Tibial nerve (tissue), 4 donors: ENCODE data around the gene NWD2. TPM values are rescaled to one million over a fixed set of nuclear protein-coding genes. Genes with fewer than 3 reads are reported as not detected.

ENCODE experiments used
- DNase-seq, 2 donors: peaks; one replicate each; pipeline ENCODE4 v3.0.0-alpha.2; 2019; ENCODE audit warnings: low spot score in 2 of 2
- H3K27ac ChIP-seq, 4 donors: fragments of 200-600 bp; sonication (generic) in 3 of 4; one replicate each; pipeline ENCODE4 v1.5.1; 2017 to 2019; ENCODE audit warnings: mild to moderate bottlenecking in 1 of 4
- H3K27me3 ChIP-seq, 2 donors: fragments of 200-600 bp; sonication (generic) in 1 of 2; one replicate each; pipeline versions ENCODE4 v1.5.1 to v1.6.0; 2017 to 2019
- H3K36me3 ChIP-seq, 3 donors: fragments of 200-600 bp; sonication (generic); one replicate each; pipeline ENCODE4 v1.5.1; 2018 to 2019
- H3K4me1 ChIP-seq, 4 donors: fragments of 200-600 bp; sonication (generic) in 3 of 4; one replicate each; pipeline ENCODE4 v1.5.1; 2017 to 2019
- H3K4me3 ChIP-seq, 4 donors: fragments of 200-600 bp; sonication (generic) in 3 of 4; one replicate each; pipeline ENCODE4 v1.5.1; 2017 to 2019; ENCODE audit warnings: mild to moderate bottlenecking in 1 of 4, moderate library complexity in 1 of 4
- H3K9me3 ChIP-seq, 4 donors: fragments of 200-600 bp; sonication (generic) in 3 of 4; one replicate each; pipeline ENCODE4 v1.5.1; 2017 to 2019
- EP300 ChIP-seq, 2 donors: sonication (generic); formaldehyde crosslinking; IDR thresholded peaks; one replicate each; pipeline ENCODE4 v1.6.1; 2017; ENCODE audit warnings: antibody characterized with exemption in 2 of 2, mild to moderate bottlenecking in 1 of 2
- POLR2A ChIP-seq, 2 donors: fragments of 450-650 bp; IDR thresholded peaks; one replicate each; pipeline ENCODE4 v1.6.1; 2017; ENCODE audit warnings: antibody characterized with exemption in 2 of 2, mild to moderate bottlenecking in 2 of 2, moderate library complexity in 2 of 2
- WGBS, 2 donors: methylation state at CpG; one replicate each; pipeline ENCODE4 v1.1.5; 2018; 5-methylcytosine and 5-hydroxymethylcytosine counted together
- total RNA-seq, 4 donors: library from RNA; depleted of rRNA; stranded (reverse); fragments of >200 nt; gene quantifications; one replicate each; pipeline ENCODE4 v1.1.0, GENCODE V29; 2016
- TF ChIP-seq, protein P1 (sequence below), 5 experiments: fragments of 200-600 bp in 3 of 5; fragments of 450-650 bp in 2 of 5; sonication (generic) in 3 of 5; IDR thresholded peaks; one replicate each; pipeline ENCODE4 v1.5.1; 2016 to 2019; ENCODE audit warnings: antibody characterized with exemption in 5 of 5, mild to moderate bottlenecking in 3 of 5, moderate library complexity in 2 of 5

The NWD2 gene
- total RNA-seq, 4 donors from 2014 or later = 0.30 to 1.1 (median 0.84) TPM; not detected in 1

DNA sequence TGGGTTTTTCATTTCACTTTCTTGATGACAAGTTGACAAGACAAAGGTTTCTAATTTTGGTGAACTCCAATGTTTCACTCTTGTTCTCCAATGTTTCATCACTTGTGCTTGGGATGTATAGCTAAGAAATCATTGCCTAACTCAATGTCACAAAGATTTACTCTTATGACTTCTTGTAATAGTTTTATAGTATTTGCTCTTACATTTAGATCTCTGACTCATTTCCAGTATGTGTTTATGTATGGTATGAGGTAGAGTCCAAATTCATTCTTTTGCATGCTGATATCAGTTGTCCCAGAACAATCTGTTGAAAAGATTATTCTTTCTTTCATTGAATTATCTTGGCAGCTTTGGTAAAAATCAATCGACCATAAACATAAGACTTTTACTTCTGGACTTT, 12.2 kb upstream of the NWD2 start:
- no peak overlapping the region for H3K27ac ChIP-seq
- no peaks in the 10 kb centered on the region for H3K9me3 ChIP-seq
- H3K4me1 ChIP-seq = no peaks in the 10 kb centered on the region
- TF ChIP-seq EP300 (IDR thresholded peaks at IDR 0.05) (no peak), POLR2A (IDR thresholded peaks at IDR 0.05) (no peak)
- TF ChIP-seq, protein P1, sequence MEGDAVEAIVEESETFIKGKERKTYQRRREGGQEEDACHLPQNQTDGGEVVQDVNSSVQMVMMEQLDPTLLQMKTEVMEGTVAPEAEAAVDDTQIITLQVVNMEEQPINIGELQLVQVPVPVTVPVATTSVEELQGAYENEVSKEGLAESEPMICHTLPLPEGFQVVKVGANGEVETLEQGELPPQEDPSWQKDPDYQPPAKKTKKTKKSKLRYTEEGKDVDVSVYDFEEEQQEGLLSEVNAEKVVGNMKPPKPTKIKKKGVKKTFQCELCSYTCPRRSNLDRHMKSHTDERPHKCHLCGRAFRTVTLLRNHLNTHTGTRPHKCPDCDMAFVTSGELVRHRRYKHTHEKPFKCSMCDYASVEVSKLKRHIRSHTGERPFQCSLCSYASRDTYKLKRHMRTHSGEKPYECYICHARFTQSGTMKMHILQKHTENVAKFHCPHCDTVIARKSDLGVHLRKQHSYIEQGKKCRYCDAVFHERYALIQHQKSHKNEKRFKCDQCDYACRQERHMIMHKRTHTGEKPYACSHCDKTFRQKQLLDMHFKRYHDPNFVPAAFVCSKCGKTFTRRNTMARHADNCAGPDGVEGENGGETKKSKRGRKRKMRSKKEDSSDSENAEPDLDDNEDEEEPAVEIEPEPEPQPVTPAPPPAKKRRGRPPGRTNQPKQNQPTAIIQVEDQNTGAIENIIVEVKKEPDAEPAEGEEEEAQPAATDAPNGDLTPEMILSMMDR (IDR thresholded peaks at IDR 0.05) = no peak
- DNase-seq = no peak
- 76 to 79% methylated on average over 1 of the region's 1 CpG for WGBS, 2 donors
- H3K36me3 ChIP-seq = no peaks in the 10 kb centered on the region
- H3K27me3 ChIP-seq = no peaks in the 10 kb centered on the region
- no peak overlapping the region for H3K4me3 ChIP-seq

GRCh38 chr4:37236165-37236564, 8.4 kb upstream of the NWD2 start:
- no peak for DNase-seq
- Histone ChIP-seq H3K4me3 (no peak overlapping the region), H3K36me3 (no peaks in the 10 kb centered on the region), H3K9me3 (no peaks in the 10 kb centered on the region), H3K4me1 (no peaks in the 10 kb centered on the region), H3K27me3 (no peaks in the 10 kb centered on the region), H3K27ac (no peak overlapping the region)
- TF ChIP-seq, protein P1 (IDR thresholded peaks at IDR 0.05) = no peak
- TF ChIP-seq EP300 (IDR thresholded peaks at IDR 0.05) (no peak), POLR2A (IDR thresholded peaks at IDR 0.05) (no peak)
- WGBS, 2 donors = 85 to 87% methylated on average over 2 of the region's 2 CpGs

GRCh38 chr4:37241647-37242046, 2.9 kb upstream of the NWD2 start:
- Histone ChIP-seq H3K4me3 (no peak overlapping the region), H3K27me3 (peaks cover 0 to 33% of the 10 kb centered on the region in 2 donors), H3K4me1 (peaks cover 0 to 19% (median 0%) of the 10 kb centered on the region in 4 donors), H3K27ac (no peak overlapping the region), H3K9me3 (no peaks in the 10 kb centered on the region), H3K36me3 (no peaks in the 10 kb centered on the region)
- no peak for DNase-seq
- TF ChIP-seq, protein P1 (IDR thresholded peaks at IDR 0.05) = no peak
- TF ChIP-seq EP300 (IDR thresholded peaks at IDR 0.05) = no peak
- TF ChIP-seq POLR2A (IDR thresholded peaks at IDR 0.05) = no peak

- peaks cover 0 to 39% of the 10 kb centered on the region in 2 donors for H3K27me3 ChIP-seq
- 32 to 42% methylated on average over 5 of the region's 5 CpGs for WGBS, 2 donors
- H3K36me3 ChIP-seq = no peaks in the 10 kb centered on the region
- H3K9me3 ChIP-seq = no peaks in the 10 kb centered on the region
- peaks cover 0 to 19% (median 0%) of the 10 kb centered on the region in 4 donors for H3K4me1 ChIP-seq
- TF ChIP-seq, protein P1 (IDR thresholded peaks at IDR 0.05) = no peak
- TF ChIP-seq EP300 (IDR thresholded peaks at IDR 0.05) (no peak), POLR2A (IDR thresholded peaks at IDR 0.05) (no peak)
- no peak overlapping the region for H3K4me3 ChIP-seq
- no peak overlapping the region for H3K27ac ChIP-seq
- DNase-seq = no peak
These were observed 1.5 kb upstream of the NWD2 start for GRCh38 chr4:37243051-37243450.

GRCh38 chr4:37243722-37244582, 591 bp upstream of the NWD2 start:
- 1 to 3% methylated on average over 45 to 47 of the region's 70 CpGs for WGBS, 2 donors
- no peaks in the 10 kb centered on the region for H3K9me3 ChIP-seq
- H3K4me3 ChIP-seq = peak overlapping the region in 1 of 4 donors; percentile 42
- no peak overlapping the region for H3K27ac ChIP-seq
- H3K27me3 ChIP-seq = peaks cover 0 to 42% of the 10 kb centered on the region in 2 donors
- peaks cover 0 to 19% (median 0%) of the 10 kb centered on the region in 4 donors for H3K4me1 ChIP-seq
- no peaks in the 10 kb centered on the region for H3K36me3 ChIP-seq
- no peak for TF ChIP-seq POLR2A (IDR thresholded peaks at IDR 0.05)
- TF ChIP-seq, protein P1 (IDR thresholded peaks at IDR 0.05) = no peak
- TF ChIP-seq EP300 (IDR thresholded peaks at IDR 0.05) = no peak
- no peak for DNase-seq
